Astrocyte (in vitro differentiated cells and primary cell): ENCODE data around the gene ICAM5.

ENCODE experiments used
- CTCF ChIP-seq: IDR thresholded peaks from 2 replicates; pipeline ENCODE4 v1.5.1; 2011; ENCODE audit warnings: low read depth, mild to moderate bottlenecking, inconsistent platforms, low read length, moderate library complexity; ENCODE audit not compliant: insufficient read depth
- EZH2 ChIP-seq: IDR thresholded peaks from 2 replicates; pipeline ENCODE4 v1.6.1; 2012; ENCODE audit warnings: mild to moderate bottlenecking, low read length, inconsistent platforms; ENCODE audit not compliant: insufficient read depth

- TF ChIP-seq CTCF (no peak), EZH2 (no peak)
These were observed 35.5 kb upstream of the ICAM5 start for GRCh38 chr19:10254244-10254643.
